ENCODE data around the gene HS3ST3B1.

The HS3ST3B1 gene

GRCh38 chr17:14321980-14322776 lies 21.3 kb downstream of the HS3ST3B1 start:
- DNase-seq: no peak

GRCh38 chr17:14323522-14323981 lies 22.7 kb downstream of the HS3ST3B1 start:
- peak; percentile 43 for DNase-seq

DNA sequence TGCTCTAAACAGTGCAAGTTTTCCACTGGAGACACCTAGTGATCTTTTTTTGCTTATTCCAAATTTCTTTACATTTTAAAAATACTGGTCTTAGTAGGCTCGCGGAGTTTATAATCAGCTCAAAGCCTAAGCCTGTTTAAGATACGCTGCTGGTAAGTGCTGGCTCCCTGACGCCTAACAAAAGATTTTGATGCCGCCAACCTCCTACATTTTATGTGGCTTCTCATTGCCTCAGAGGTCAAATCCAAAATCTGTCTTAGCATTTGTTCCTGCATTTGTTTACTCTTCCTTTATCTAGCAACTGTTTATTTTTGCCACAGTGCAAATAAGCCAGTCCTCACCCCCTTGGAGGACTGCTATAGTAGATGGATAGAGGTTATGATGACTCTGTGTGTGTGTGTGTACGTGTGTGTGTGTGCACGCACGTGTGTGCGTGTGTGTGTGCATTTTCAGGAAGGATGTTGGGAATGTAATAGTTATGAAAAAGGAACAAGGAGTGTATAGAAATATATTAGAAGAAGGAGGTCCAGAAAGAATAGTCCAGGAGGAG lies 24.8 kb downstream of the HS3ST3B1 start:
- DNase-seq: peak; percentile 35

DNA sequence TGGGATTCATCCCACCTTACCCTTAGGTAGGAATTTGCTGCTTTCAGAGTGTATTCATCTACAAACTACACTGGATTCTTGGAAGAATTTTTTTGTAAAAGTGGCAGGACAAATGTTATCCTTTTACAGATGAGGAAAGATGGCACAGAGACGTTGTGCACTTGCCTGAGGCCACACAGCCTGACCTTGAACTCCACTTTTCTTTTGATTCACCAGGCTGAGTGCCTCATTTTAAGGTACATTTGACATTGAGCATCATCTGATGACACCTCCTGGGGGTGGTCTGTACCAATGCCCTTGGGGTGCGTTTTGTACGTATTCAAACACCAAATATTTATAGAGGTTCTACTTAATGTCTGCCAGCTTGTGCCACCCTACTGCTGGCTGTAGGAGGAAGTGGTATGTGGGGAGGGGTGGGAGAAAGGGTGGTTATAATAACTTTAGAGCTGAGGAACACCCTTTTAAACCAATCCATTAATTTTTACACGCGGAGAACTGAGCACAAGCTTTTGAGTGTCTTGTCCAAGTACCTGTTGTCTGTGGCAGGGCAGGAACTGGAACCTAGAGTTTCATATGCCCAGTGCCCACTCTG lies 29.1 kb downstream of the HS3ST3B1 start:
- no peak for DNase-seq

DNA sequence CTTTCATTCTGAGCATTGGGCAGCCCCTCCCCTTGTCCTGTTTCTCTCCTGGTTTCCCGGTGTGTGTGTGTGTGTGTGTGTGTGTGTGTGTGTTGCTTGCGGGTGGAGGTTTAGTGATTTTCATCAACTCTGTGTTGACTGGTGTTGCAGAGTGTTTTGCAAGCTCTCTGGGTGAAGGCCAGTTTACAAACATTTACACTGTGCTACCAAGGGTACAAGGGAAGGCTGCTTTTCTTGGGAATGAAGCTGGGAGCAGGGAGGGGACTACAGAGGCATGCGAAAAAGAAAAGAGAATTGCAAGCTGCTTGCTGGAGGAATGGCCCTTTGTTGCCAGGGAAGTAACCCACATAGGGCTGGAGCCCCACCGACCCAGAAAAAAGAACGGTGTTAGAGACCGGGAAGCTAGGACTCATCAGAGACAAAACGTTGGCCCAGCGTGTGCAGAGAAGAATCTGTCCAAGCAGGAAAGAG lies 29.6 kb downstream of the HS3ST3B1 start:
- no peak for DNase-seq

DNA sequence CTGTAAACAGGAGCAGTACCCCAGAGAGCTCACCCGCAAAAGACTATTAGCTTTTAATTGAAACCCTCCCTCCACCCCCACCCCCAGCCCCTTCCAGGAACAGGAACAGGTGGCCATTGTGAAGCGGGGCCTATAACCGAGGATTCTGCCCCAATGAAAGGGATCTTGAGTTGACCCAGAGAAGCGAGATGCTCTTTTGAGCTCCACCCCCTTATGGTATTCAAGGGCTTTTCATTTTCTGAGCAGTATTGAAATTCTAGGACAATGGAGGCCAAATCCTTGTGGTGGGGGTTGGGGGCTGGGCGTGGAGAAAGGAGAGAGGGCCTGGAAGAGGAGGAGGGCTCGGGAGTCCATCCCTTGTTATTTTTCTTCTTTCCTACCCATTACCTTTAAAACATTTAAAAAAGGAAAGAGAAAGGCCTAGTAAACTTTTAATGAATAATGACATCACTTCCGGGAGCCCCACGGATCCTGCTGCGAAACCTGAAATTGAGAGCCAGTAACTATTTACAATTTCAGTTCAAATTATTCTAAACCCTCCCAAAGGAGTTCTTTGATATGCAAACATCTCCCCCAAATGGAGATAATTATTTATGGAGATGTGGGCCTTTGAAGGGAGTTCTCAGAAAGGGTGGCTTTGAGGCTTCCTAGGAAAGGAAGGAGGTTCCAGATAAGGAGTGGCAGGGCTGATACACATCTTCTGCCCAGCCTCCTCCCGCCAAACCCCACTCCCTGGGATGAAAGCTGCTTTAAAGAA lies 30.5 kb downstream of the HS3ST3B1 start:
- DNase-seq: no peak

DNA sequence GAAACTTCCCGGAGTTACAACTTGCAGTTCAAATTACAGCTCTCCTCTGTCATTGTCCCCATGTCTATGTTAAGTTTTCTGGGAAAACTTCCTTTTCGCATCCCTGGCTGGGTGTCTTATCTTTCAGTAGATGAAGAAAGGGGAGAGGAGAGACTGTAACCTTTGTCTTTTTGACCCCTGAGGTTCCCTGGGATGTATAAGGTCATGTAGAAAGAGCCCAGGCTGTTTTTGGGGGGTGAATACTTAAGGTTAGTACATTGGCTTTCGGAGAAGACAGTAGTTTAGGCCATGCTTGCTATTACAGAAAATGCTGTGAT lies 31.1 kb downstream of the HS3ST3B1 start:
- DNase-seq: no peak

DNA sequence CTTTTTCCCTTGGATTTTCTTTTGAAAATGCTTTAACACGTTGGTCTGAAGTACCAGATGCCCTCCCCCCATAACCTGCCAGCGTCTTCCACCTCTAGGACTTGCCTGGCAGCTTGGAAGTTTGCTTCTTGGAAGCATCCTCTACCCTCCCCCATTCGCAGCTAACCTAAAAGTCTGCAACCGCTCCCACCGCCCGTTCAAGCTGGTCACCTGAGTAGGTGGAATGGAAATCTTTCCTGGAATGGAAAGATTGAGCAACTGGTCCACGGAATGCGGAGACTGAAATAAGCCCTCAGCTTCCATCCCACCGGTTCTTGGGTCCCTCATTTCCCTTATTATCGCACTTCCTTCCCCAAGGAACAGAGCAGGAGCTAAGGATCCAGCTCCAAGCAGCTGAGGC lies 31.4 kb downstream of the HS3ST3B1 start:
- no peak for DNase-seq

GRCh38 chr17:14333506-14333905 lies 32.6 kb downstream of the HS3ST3B1 start:
- no peak for DNase-seq

DNA sequence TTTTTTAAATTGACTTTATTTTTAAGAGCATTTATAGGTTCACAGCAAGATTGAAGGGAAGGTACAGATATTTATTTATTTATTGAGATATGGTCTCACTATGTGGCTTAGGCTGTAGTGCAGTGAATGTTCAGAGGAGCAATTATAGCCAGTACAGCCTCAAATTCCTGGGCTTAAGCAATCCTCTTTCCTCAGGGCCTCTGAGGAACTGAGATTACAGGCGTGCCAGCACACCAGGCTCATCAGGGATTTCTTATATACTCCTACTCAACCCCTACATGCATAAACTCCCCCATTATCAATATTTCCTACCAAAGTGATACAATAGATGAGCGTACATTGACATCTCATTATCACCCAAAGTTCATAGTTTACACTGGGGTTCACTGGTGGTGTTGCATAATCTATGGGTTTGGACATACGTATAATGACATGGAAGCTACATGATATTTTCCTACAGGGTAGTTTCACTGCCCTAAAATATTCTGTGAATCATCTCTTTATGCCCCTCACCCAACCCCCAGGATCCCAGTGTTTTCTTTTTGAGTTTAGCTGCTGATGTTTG lies 33.5 kb downstream of the HS3ST3B1 start:
- DNase-seq: no peak

- no peak for DNase-seq
Measured at GRCh38 chr17:14334919-14335318, 34.0 kb downstream of the HS3ST3B1 start.

GRCh38 chr17:14336418-14336817 lies 35.5 kb downstream of the HS3ST3B1 start:
- DNase-seq: no peak

DNA sequence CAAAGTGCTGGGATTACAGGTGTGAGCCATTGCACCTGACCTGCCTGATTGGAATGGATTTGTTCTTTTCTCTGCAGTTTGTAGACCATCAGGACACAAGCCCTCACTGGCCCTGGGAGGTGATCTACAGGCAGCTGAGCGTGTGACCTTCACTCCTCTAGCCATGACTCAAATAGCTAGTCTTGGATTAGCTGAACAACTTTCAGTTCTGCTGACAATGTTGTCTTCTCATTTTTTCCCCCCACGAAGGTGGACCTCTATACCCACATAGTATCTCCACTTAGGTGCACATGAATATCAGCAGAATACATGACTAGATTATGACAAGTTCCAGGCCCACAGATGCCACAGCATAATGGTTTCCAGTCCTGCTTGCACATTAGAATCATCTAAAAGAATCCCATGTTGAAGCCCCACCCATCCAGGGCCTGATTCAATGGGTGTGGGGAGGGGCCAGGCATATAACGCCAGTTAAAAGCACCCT lies 36.8 kb downstream of the HS3ST3B1 start:
- DNase-seq: no peak

DNA sequence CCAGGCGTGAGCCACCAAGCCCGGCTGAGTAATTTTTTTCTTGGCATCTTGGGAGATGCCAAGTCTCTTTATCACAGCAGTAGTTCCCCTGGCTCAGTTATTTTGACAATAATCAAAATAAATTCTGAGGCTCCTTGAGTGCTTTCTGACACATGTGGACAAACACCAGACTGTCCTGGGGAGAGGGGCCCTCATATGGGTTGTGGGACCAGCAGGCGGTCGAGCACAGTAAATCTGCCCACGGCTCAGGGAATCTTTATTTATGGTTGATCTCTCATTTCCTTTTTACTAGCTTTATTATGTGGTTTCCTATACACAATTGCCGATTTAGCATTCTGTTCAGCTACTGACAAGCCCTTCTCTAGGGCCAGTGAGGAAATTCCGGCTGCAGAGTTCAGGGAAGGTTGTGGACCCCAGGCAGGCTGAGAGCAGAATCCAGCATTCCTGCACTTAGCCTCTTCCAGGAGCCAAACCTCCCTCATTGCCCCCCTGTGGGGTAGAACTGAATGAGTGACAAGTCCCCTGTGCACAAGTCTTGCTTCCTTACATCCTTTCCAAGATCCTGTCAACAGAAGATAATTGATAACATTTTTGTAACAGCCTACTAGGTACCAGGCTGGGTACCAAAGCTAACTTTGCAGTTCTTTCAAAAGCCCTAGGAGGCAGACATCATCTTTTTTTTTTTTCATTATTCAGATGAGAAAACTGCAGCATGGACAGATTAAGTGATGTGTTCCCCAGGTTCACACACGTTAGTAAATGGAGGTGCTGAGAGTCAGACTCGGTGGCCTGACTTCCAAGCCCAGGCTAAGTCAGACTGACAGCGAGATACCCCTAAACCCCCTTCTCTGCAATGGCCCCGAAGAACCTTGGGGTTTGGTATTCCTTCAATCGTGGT lies 40.2 kb downstream of the HS3ST3B1 start:
- no peak for DNase-seq

DNA sequence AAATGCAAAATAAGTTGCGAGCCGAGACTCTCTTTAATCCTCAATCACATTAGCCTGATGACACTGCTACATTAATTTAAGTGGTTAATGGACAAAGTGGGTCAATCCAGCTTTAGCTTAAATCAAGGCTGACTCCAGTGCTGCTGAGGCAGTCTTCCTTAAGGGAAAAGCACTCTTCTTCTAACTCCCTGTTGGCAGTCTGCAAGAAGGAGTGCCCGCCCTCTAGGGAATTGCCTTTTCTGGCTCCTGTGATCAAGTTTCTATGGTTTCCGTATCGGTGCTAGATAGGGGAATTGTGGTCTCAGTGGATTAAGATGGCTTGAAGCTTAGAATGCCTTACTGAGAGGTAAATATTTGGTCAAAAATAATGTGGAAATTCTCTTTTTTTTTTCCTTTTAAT lies 41.0 kb downstream of the HS3ST3B1 start:
- no peak for DNase-seq

- DNase-seq: no peak
Measured at GRCh38 chr17:14346801-14347200, 45.9 kb downstream of the HS3ST3B1 start.

GRCh38 chr17:14351493-14351892 lies 50.6 kb downstream of the HS3ST3B1 start:
- DNase-seq: no peak

DNA sequence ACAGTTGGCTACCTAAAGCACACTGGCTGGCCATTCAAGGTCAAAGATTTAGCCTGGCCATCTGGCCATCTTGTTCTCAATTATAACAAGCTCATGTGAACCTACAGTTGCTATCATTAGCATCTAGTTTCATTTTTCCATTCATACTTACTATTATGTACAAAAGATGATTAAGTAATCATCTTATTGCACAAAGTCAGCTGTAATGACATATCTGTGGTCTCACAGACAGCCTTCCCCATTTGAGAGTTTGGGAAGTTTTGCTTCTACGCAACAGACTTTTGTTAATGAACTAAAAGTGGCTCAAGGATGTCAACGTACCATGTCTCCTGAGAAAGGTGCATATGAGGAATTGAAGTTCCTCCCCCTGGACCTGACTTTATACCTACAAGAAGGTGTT lies 51.3 kb downstream of the HS3ST3B1 start:
- no peak for DNase-seq

DNA sequence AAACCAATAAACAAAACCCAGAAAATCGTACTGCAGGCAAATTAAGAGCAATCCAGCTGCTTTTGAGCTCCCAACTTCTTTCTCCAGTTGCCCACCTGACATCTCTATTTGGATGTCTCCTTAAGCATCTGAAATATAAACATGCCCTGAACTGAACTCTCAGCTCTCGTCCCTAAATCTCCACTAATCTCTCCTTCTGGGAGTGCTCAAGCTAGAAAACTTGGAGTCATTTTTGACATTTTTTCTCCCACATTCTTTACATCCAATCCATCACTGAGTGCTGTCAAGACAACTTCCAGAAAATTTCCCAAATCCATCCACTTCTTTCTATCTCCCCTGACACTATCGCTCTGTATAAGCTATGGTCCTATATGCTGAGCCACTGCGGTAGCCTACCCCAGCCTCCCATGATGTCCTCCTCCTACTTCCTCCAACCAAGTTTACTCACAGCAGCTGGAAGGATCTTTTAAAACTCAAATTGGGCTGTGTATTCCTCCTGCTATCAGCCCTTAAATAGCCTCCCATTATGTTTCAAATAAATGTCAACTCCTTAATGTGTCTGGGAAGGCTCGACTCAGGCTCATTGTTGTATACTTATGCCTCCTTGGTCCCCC lies 53.1 kb downstream of the HS3ST3B1 start:
- DNase-seq: no peak

GRCh38 chr17:14354807-14355206 lies 53.9 kb downstream of the HS3ST3B1 start:
- DNase-seq: no peak

DNA sequence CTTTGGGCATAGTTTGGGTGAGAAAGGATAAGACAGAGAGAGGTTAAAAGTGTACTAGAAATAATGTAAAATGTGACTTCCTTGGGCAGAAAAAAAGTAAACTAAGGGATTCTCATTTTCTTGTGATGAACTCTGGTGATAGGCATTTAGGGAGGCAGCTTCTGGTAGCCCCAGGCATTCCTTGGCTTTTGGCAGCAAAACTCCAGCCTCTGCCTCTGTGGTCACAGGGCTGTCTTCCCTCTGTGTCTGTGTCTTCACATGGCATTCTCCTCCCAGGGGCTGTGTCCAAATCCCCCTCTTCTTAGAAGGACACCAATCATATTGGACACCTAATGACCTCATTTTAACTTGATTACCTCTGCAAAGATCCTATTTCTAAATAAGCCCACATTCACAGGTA lies 54.7 kb downstream of the HS3ST3B1 start:
- DNase-seq: no peak

Data from NCI-H774 (cell line).